BJ (cell line): ENCODE data around the gene CELF5. TPM values are rescaled to one million over a fixed set of nuclear protein-coding genes. Genes with fewer than 3 reads are reported as not detected.
A peak's percentile ranks its signal among the peaks of the same experiment; 100 is the strongest.

ENCODE experiments used
- CTCF ChIA-PET: fragments of 350-600 bp; formaldehyde crosslinking; extraction: SDS; loops from one replicate; lab custom pipeline; 2021; ENCODE audit warnings: antibody characterized with exemption, inconsistent platforms; lab: Yijun Ruan, JAX
- POLR2A ChIA-PET: fragments of 300-600 bp; sonication (Branson Sonifier 250); formaldehyde crosslinking; extraction: SDS; loops from one replicate; lab custom pipeline; 2021; ENCODE audit warnings: antibody characterized with exemption; lab: Charles Lee
- DNase-seq: peaks from one replicate; pipeline ENCODE4 v3.0.0-alpha.2; 2011; ENCODE audit warnings: low read depth
- H3K27me3 ChIP-seq: 2 replicates; pipeline ENCODE4 v1.6.0; 2011; ENCODE audit warnings: low read length; ENCODE audit not compliant: control insufficient read depth, insufficient read depth
- H3K36me3 ChIP-seq: 2 replicates; pipeline ENCODE4 v1.5.1; 2011; ENCODE audit warnings: low read length; ENCODE audit not compliant: control insufficient read depth, insufficient read depth
- H3K4me3 ChIP-seq: 2 replicates; pipeline ENCODE4 v1.5.1; 2011; ENCODE audit warnings: low read depth, mild to moderate bottlenecking, control low read depth, low read length
- CTCF ChIP-seq: IDR thresholded peaks from 2 replicates; pipeline ENCODE4 v1.5.1; 2011; ENCODE audit warnings: low read depth, mild to moderate bottlenecking, control low read depth, inconsistent platforms, low read length, moderate library complexity; ENCODE audit not compliant: insufficient read depth
- polyA plus RNA-seq: library from polyadenylated mRNA; depleted of rRNA; stranded (reverse); fragments of >200 nt; gene quantifications from 2 replicates; pipeline ENCODE4 v1.2.3, GENCODE V29; 2011

The CELF5 gene
- polyA plus RNA-seq, 1 experiment: 0.18 TPM

DNA sequence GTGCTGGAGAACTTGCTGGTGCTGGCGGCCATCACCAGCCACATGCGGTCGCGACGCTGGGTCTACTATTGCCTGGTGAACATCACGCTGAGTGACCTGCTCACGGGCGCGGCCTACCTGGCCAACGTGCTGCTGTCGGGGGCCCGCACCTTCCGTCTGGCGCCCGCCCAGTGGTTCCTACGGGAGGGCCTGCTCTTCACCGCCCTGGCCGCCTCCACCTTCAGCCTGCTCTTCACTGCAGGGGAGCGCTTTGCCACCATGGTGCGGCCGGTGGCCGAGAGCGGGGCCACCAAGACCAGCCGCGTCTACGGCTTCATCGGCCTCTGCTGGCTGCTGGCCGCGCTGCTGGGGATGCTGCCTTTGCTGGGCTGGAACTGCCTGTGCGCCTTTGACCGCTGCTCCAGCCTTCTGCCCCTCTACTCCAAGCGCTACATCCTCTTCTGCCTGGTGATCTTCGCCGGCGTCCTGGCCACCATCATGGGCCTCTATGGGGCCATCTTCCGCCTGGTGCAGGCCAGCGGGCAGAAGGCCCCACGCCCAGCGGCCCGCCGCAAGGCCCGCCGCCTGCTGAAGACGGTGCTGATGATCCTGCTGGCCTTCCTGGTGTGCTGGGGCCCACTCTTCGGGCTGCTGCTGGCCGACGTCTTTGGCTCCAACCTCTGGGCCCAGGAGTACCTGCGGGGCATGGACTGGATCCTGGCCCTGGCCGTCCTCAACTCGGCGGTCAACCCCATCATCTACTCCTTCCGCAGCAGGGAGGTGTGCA lies 45.3 kb upstream of the CELF5 start:
- no peak for TF ChIP-seq CTCF
- no peak for DNase-seq
- no peak overlapping the region for H3K4me3 ChIP-seq
- no peaks in the 10 kb centered on the region for H3K27me3 ChIP-seq
- ChIA-PET POLR2A (no interaction called here), CTCF (no interaction called here)
- H3K36me3 ChIP-seq: no peaks in the 10 kb centered on the region

- Histone ChIP-seq H3K27me3 (no peaks in the 10 kb centered on the region), H3K36me3 (no peaks in the 10 kb centered on the region), H3K4me3 (no peak overlapping the region)
- no peak for TF ChIP-seq CTCF
- POLR2A ChIA-PET: no interaction called here
- CTCF ChIA-PET: no interaction called here
- no peak for DNase-seq
Observed at GRCh38 chr19:3179739-3180293, 44.6 kb upstream of the CELF5 start.

DNA sequence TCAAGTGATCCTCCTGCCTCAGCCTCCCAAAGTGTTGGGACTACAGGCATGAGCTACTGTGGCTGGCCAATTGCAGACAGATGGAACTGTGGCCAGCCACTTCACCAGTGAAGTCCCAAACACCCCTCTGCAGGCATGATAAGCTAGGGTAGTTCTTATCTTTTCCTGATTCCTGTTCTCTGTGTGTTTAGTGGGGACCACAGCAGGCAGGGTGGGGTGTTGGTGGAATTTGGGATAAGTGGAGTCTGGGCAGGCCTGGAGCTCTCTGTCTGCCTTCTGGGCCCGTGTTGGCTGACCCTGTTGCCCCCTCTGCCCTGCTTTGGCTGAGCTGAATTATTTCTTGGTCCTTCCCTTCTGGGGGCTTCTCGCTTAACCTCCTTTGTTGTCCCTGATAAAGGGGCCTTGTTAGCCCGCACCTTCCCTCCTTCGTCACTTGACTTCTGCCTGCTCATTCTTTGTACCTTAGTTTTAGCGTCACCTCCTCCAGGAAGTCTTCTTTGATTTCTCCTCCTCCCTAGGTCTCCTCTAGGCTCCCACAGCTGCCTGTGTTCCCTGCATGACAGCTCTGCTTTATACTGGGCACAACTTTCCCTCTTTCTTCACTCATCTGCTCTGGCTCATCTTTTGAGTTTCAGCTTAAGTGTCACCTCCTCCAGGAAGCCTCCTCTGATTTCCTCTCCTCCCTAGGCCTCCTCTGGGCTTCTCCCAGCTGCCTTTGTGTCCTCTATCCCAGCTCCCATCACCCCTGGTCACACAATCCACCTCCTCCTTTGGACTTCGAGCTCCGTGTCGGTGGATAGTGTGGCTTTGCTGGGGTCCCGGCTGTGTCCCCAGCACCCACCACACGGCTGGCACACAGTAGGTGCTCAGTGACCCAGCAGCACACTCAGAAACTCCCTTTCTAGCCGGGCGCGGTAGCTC lies 40.5 kb upstream of the CELF5 start:
- ChIA-PET CTCF (interaction anchor here (0.9 to 1.5 kb wide), 4 partner anchors 8 to 75 kb away, joined by 3 to 5 read pairs (median 4); no protein-coding TSS in a partner anchor), POLR2A (no interaction called here)
- Histone ChIP-seq H3K4me3 (no peak overlapping the region), H3K27me3 (no peaks in the 10 kb centered on the region), H3K36me3 (no peaks in the 10 kb centered on the region)
- no peak for DNase-seq
- TF ChIP-seq CTCF: no peak

GRCh38 chr19:3184847-3185460 lies 39.5 kb upstream of the CELF5 start:
- peaks cover 3% of the 10 kb centered on the region; the same call in 1 of the 2 replicates for H3K36me3 ChIP-seq
- DNase-seq: no peak
- H3K27me3 ChIP-seq: no peaks in the 10 kb centered on the region
- H3K4me3 ChIP-seq: peak overlapping the region; percentile 44
- TF ChIP-seq CTCF: no peak
- POLR2A ChIA-PET: no interaction called here
- CTCF ChIA-PET: interaction anchor here (1.2 to 1.5 kb wide), 4 partner anchors 9 to 234 kb away, joined by 3 to 5 read pairs (median 4); no protein-coding TSS in a partner anchor
